ENCODE measurements around the gene RTL1.

The RTL1 gene

GRCh38 chr14:100890061-100890850 lies 13.3 kb downstream of the RTL1 start:
- Histone ChIP-seq H3K9me2 (replicated peaks; ENCODE audit: insufficient read depth, low read length) (no peaks in the 10 kb centered on the region), H3K9me3 (ENCODE audit: insufficient read depth, low read length) (no peaks in the 10 kb centered on the region), H3K79me2 (ENCODE audit: insufficient read depth, low read length) (no peaks in the 10 kb centered on the region), H4K20me1 (ENCODE audit: low read depth, low read length) (no peaks in the 10 kb centered on the region), H3K4me2 (ENCODE audit: low read depth, low read length, poor library complexity, severe bottlenecking) (no peak overlapping the region), H3K27me3 (ENCODE audit: low read length) (no peaks in the 10 kb centered on the region), H3K9ac (ENCODE audit: low read length) (no peak overlapping the region), H3F3A (ENCODE audit: insufficient read depth) (no peaks in the 10 kb centered on the region), H2AFZ (ENCODE audit: low read depth, low read length, severe bottlenecking) (no peak overlapping the region), H3K4me3 (ENCODE audit: insufficient read depth, low read length, poor library complexity, severe bottlenecking) (no peak overlapping the region), H3K36me3 (ENCODE audit: low read length) (no peaks in the 10 kb centered on the region), H3K27ac (ENCODE audit: low read depth, low read length) (no peak overlapping the region)
- TF ChIP-seq CTCF (IDR thresholded peaks at IDR 0.05; ENCODE audit: insufficient read depth, low read length, poor library complexity, severe bottlenecking): no peak
- no peak for TF ChIP-seq EZH2phosphoT487 (conservative IDR thresholded peaks at IDR 0.05; ENCODE audit: low read length)

- no peak for TF ChIP-seq CTCF (IDR thresholded peaks at IDR 0.05; ENCODE audit: insufficient read depth, low read length, poor library complexity, severe bottlenecking)
- TF ChIP-seq EZH2phosphoT487 (conservative IDR thresholded peaks at IDR 0.05; ENCODE audit: low read length): no peak
- Histone ChIP-seq H4K20me1 (ENCODE audit: low read depth, low read length) (no peaks in the 10 kb centered on the region), H3K9ac (ENCODE audit: low read length) (no peak overlapping the region), H3K4me3 (ENCODE audit: insufficient read depth, low read length, poor library complexity, severe bottlenecking) (no peak overlapping the region), H2AFZ (ENCODE audit: low read depth, low read length, severe bottlenecking) (no peak overlapping the region), H3F3A (ENCODE audit: insufficient read depth) (no peaks in the 10 kb centered on the region), H3K4me2 (ENCODE audit: low read depth, low read length, poor library complexity, severe bottlenecking) (no peak overlapping the region), H3K79me2 (ENCODE audit: insufficient read depth, low read length) (no peaks in the 10 kb centered on the region), H3K27me3 (ENCODE audit: low read length) (no peaks in the 10 kb centered on the region), H3K9me3 (ENCODE audit: insufficient read depth, low read length) (no peaks in the 10 kb centered on the region), H3K36me3 (ENCODE audit: low read length) (no peaks in the 10 kb centered on the region), H3K9me2 (replicated peaks; ENCODE audit: insufficient read depth, low read length) (no peaks in the 10 kb centered on the region), H3K27ac (ENCODE audit: low read depth, low read length) (no peak overlapping the region)
Observed at GRCh38 chr14:100889641-100890040, 13.9 kb downstream of the RTL1 start.

GRCh38 chr14:100888789-100889315 lies 14.7 kb downstream of the RTL1 start:
- Histone ChIP-seq H3K4me3 (ENCODE audit: insufficient read depth, low read length, poor library complexity, severe bottlenecking) (no peak overlapping the region), H3K36me3 (ENCODE audit: low read length) (no peaks in the 10 kb centered on the region), H4K20me1 (ENCODE audit: low read depth, low read length) (no peaks in the 10 kb centered on the region), H3K9ac (ENCODE audit: low read length) (no peak overlapping the region), H3K79me2 (ENCODE audit: insufficient read depth, low read length) (no peaks in the 10 kb centered on the region), H3K27ac (ENCODE audit: low read depth, low read length) (no peak overlapping the region), H3F3A (ENCODE audit: insufficient read depth) (no peaks in the 10 kb centered on the region), H3K4me2 (ENCODE audit: low read depth, low read length, poor library complexity, severe bottlenecking) (no peak overlapping the region), H3K9me3 (ENCODE audit: insufficient read depth, low read length) (no peaks in the 10 kb centered on the region), H3K27me3 (ENCODE audit: low read length) (no peaks in the 10 kb centered on the region), H2AFZ (ENCODE audit: low read depth, low read length, severe bottlenecking) (no peak overlapping the region), H3K9me2 (replicated peaks; ENCODE audit: insufficient read depth, low read length) (no peaks in the 10 kb centered on the region)
- TF ChIP-seq CTCF (IDR thresholded peaks at IDR 0.05; ENCODE audit: insufficient read depth, low read length, poor library complexity, severe bottlenecking) (no peak), EZH2phosphoT487 (conservative IDR thresholded peaks at IDR 0.05; ENCODE audit: low read length) (no peak)
